Measurements from ENCODE around the gene RPLP1. TPM values are rescaled to one million over a fixed set of nuclear protein-coding genes. Genes with fewer than 3 reads are reported as not detected.

RPLP1 gene
- polyA plus RNA-seq, 1 donor (not counting 4 experiments of a cell fraction or from before 2014, with no cell fraction given), result 755 TPM

DNA sequence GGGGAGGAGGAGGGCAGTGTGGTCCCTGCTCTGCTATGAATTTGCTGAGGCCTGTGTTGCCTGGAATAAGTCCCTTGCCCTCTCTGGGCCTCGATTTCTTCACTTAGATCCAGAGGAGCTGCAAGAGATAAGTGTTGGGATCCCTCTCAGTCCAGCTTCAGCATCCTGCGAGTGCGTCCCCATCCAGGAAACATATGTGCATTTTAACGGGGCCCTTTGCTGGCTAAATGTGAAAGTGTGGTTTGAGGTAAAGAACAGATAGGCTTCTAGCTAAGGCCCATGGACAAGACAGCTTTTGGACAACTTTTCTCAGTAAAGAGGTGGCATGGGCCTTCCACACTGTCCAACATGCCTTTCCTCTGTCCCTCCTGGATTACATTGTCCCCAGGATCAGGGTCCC, 26.5 kb downstream of the RPLP1 start:
- H3K79me2 ChIP-seq (ENCODE audit: control insufficient read depth, insufficient read depth, low read length), result no peaks in the 10 kb centered on the region
- H3K9ac ChIP-seq (ENCODE audit: control insufficient read depth, extremely low read depth, insufficient read depth, low read length), result no peak overlapping the region
- H4K20me1 ChIP-seq (ENCODE audit: control insufficient read depth, extremely low read depth, insufficient read depth, low read length), result no peaks in the 10 kb centered on the region
- no peak overlapping the region for H3K27ac ChIP-seq (ENCODE audit: control insufficient read depth, insufficient read depth, low read length)
- no peaks in the 10 kb centered on the region for H3K9me1 ChIP-seq (ENCODE audit: control insufficient read depth, extremely low read depth, insufficient read depth, low read length)
- TF ChIP-seq, protein P1, sequence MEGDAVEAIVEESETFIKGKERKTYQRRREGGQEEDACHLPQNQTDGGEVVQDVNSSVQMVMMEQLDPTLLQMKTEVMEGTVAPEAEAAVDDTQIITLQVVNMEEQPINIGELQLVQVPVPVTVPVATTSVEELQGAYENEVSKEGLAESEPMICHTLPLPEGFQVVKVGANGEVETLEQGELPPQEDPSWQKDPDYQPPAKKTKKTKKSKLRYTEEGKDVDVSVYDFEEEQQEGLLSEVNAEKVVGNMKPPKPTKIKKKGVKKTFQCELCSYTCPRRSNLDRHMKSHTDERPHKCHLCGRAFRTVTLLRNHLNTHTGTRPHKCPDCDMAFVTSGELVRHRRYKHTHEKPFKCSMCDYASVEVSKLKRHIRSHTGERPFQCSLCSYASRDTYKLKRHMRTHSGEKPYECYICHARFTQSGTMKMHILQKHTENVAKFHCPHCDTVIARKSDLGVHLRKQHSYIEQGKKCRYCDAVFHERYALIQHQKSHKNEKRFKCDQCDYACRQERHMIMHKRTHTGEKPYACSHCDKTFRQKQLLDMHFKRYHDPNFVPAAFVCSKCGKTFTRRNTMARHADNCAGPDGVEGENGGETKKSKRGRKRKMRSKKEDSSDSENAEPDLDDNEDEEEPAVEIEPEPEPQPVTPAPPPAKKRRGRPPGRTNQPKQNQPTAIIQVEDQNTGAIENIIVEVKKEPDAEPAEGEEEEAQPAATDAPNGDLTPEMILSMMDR (optimal IDR thresholded peaks at IDR 0.05 in 1 of 3, IDR thresholded peaks at IDR 0.05 in 1 of 3, conservative IDR thresholded peaks at IDR 0.05 in 1 of 3; ENCODE audit: extremely low read depth in 1 of 3, insufficient read depth in 2 of 3, low read length in 3 of 3), result no peak
- TF ChIP-seq EZH2 (IDR thresholded peaks at IDR 0.05; ENCODE audit: low read length), result no peak
- no peaks in the 10 kb centered on the region for H3K36me3 ChIP-seq (ENCODE audit: control insufficient read depth in 2 of 2, extremely low read depth in 1 of 2, insufficient read depth in 2 of 2, low read length in 2 of 2)
- H3K4me1 ChIP-seq (ENCODE audit: control insufficient read depth, extremely low read depth, insufficient read depth, low read length), result peaks cover 5% of the 10 kb centered on the region
- FAIRE-seq (no peak), DNase-seq (ENCODE audit: low read depth, low spot score) (no peak)
- no peak overlapping the region for H3K4me2 ChIP-seq (ENCODE audit: control insufficient read depth, extremely low read depth, insufficient read depth, low read depth, low read length)
- H2AFZ ChIP-seq (ENCODE audit: control insufficient read depth, low read length), result no peak overlapping the region
- H3K4me3 ChIP-seq (ENCODE audit: control insufficient read depth in 2 of 3, extremely low read depth in 1 of 3, insufficient read depth in 2 of 3, low read depth in 1 of 3, low read length in 3 of 3), result no peak overlapping the region
- dilution Hi-C loops (cut with MboI; ENCODE audit: extremely low pct_ligation_motif_present, low sequenced_read_pairs), result no loop called here
- no peaks in the 10 kb centered on the region for H3K9me3 ChIP-seq (ENCODE audit: control insufficient read depth, low read depth, low read length)
- peaks cover 10% of the 10 kb centered on the region for H3K27me3 ChIP-seq (ENCODE audit: control insufficient read depth, extremely low read depth, insufficient read depth, low read length)

DNA sequence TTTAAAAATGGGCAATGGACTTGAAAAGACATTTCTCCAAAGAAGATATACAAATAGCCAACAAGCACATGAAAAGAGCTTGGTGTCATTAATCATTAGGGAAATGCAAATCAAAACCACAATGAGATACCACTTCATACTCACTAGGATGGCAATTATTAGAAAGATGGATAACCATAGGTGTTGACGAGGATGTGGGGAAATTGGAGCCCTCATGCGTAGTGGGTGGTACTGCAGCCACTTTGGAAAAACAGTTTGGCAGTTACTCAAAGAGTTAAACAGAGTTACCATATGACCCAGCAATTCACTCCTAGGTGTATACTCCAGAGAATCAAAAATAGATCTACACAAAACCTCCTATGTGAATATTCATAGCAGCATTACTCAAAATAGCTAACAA, 27.4 kb downstream of the RPLP1 start:
- Histone ChIP-seq H4K20me1 (ENCODE audit: control insufficient read depth, extremely low read depth, insufficient read depth, low read length) (no peaks in the 10 kb centered on the region), H2AFZ (ENCODE audit: control insufficient read depth, low read length) (no peak overlapping the region), H3K9ac (ENCODE audit: control insufficient read depth, extremely low read depth, insufficient read depth, low read length) (no peak overlapping the region), H3K4me3 (ENCODE audit: control insufficient read depth in 2 of 3, extremely low read depth in 1 of 3, insufficient read depth in 2 of 3, low read depth in 1 of 3, low read length in 3 of 3) (no peak overlapping the region), H3K9me1 (ENCODE audit: control insufficient read depth, extremely low read depth, insufficient read depth, low read length) (no peaks in the 10 kb centered on the region), H3K4me2 (ENCODE audit: control insufficient read depth, extremely low read depth, insufficient read depth, low read depth, low read length) (no peak overlapping the region), H3K4me1 (ENCODE audit: control insufficient read depth, extremely low read depth, insufficient read depth, low read length) (no peaks in the 10 kb centered on the region), H3K27me3 (ENCODE audit: control insufficient read depth, extremely low read depth, insufficient read depth, low read length) (peaks cover 10% of the 10 kb centered on the region), H3K79me2 (ENCODE audit: control insufficient read depth, insufficient read depth, low read length) (no peaks in the 10 kb centered on the region), H3K36me3 (ENCODE audit: control insufficient read depth in 2 of 2, extremely low read depth in 1 of 2, insufficient read depth in 2 of 2, low read length in 2 of 2) (no peaks in the 10 kb centered on the region), H3K27ac (ENCODE audit: control insufficient read depth, insufficient read depth, low read length) (no peak overlapping the region), H3K9me3 (ENCODE audit: control insufficient read depth, low read depth, low read length) (no peaks in the 10 kb centered on the region)
- TF ChIP-seq, protein P1 (optimal IDR thresholded peaks at IDR 0.05 in 1 of 3, IDR thresholded peaks at IDR 0.05 in 1 of 3, conservative IDR thresholded peaks at IDR 0.05 in 1 of 3; ENCODE audit: extremely low read depth in 1 of 3, insufficient read depth in 2 of 3, low read length in 3 of 3), result no peak
- TF ChIP-seq EZH2 (IDR thresholded peaks at IDR 0.05; ENCODE audit: low read length), result no peak
- DNase-seq (ENCODE audit: low read depth, low spot score), result no peak
- no peak for FAIRE-seq
- dilution Hi-C loops (cut with MboI; ENCODE audit: extremely low pct_ligation_motif_present, low sequenced_read_pairs), result no loop called here
